ENCODE results near the gene ARL5A.
"Not testable (repeated sequence)": the region's sequence is repeated elsewhere in the genome, so short reads cannot be mapped to it uniquely, and the experiment has no call there.

Gene ARL5A, protein sequence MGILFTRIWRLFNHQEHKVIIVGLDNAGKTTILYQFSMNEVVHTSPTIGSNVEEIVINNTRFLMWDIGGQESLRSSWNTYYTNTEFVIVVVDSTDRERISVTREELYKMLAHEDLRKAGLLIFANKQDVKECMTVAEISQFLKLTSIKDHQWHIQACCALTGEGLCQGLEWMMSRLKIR

DNA sequence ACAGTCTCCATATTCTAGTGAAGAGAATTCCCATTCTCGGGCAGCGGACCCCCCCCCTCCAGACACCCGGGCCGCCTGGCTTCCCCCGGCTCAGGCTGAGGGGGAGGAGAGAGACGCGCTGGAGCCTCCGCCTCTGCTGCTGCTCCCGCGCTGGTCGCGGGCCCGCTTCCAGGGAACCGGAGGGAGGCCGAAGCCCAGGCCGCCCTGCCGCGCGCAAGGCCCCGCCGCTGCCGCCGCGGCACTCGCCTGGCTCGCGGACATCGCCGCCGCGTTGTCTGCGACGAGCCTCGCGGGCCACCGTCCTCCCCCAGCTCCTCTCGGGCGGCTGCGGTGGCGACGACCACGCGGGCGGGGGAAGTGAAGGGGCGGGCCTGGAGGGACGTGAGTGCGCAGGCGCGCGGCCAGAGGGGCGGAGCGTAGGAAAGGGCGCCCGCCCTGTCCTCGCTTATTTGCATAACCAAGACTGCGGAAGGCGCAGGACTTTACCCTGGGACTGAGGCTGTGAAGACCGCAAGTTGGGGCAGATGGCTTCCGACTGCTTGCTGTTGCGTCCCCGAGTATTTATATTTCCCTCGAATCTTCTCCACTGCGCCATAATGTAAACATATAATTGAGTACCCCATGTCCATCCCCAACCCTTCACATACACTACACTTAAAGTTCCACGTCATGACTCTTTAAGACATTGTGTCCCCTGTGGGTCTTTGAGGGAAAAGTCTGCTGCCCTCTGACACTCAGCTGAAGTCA, at the start of gene ARL5A:
Gene ARL5A (minus strand): TSS at position 279 of the 747 bp plus-strand sequence. CDS start 245 bp downstream, at position 34.
- DNase-seq, result peak; percentile 96

DNA sequence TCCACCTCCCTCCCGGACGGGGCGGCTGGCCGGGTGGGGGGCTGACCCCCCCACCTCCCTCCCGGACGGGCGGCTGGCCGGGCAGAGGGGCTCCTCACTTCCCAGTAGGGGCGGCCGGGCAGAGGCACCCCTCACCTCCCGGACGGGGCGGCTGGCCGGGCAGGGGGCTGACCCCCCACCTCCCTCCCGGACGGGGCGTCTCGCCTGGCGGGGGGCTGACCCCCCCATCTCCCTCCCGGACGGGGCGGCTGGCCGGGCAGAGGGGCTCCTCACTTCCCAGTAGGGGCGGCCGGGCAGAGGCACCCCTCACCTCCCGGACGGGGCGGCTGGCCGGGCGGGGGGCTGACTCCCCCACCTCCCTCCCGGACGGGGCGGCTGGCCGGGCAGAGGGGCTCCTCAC, 47.4 kb upstream of the ARL5A start:
- DNase-seq, result not testable (repeated sequence)

DNA sequence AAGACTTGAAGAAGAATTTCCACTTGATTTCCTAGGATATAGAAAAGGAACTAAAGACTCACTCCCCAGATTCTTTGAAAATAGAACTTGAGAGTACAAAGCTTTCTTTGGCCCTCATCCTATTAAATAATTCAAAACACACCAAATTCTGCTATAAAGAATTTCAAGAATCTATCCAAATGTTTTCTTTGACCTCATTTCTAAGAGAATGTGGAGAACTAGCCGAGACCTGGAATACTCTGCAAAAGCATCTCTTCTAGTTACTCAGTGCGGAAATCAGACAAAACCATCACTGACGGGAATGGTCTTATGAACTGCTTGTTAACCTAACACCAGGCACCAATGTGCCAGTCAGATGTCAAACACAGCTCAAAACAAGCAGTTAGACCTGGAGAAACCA, 44.2 kb upstream of the ARL5A start:
- DNase-seq, result no peak

DNA sequence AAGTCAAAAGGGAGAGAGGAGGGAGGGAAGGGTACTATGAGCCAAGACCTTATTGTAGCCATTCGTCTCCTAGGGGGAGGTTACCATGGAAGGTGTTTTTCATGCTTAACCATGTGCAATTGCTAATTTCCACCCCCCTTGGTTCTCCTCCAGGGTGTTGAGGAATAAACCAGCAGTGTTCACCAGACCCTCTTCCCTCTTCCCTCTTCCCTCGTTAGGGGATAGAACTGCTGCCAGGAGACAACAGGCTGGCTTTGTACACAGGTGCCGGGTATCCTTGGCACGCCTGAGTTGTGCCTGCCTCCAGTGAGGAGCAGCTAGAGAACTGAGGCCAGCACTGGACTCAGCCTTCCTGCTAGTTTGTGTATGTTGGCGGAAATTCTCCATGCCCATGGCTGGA, 41.1 kb upstream of the ARL5A start:
- no peak for DNase-seq

DNA sequence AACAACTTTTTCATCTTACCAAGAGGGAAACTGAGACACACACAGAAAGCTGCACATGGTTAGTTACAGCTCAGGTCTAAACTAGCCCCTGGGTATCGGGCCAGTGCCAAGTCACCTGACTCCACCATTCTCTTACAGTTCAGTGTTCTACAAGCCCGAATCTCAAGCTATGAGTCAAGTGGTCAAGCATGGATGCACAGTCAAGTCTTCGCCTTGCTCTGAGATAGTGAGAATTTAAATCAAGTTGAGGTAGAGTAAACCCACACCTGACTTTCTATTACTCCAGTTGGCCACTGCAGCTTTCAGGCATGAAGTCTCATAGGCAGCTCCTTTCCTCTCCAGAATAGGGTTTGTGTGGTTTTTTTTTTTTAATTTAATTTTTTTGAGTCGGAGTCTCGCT, 34.5 kb upstream of the ARL5A start:
- no peak for DNase-seq

DNA sequence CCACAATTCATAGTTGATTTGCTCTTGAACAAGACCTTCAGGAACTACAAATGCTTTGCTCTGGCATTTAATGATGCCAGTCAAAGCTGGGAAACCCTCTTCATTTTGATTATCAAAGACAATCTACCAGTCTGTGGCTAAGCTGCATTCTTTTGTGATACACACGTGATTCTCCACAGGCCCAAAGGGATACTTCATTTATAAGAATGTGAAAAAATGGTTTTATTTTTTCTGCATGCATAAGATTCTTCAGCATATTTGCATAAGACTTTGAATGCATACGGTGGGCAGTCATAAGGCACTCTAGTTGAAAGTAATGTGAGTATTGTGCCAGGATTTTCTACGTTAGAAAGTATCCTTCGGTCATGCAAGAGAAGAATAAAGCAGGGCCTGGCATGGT, 33.0 kb upstream of the ARL5A start:
- DNase-seq, result no peak

DNA sequence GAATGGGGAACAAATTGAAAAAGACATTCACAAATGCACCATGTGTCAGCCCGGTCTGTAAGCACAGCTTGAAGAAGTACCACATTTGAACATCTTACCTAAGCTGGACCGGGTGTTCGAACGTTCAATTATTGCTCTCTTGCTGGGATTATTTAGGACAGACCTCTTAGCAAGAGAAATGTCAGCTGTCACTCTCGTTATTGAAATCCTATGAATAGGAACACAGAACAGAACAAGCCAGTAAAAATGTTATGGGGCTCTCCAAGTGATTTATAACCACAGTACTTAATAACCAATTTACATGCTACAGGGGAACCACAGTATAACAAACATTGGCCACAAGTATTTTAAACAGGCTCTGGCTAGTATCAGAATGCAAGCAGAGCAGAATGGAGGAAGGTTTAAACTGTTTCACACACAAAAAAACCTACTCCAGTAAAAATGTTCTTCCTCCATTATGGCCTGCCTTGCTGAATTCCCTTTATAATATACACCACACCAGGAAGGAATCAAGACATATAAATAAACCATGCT, 32.5 kb upstream of the ARL5A start:
- DNase-seq, result no peak

DNA sequence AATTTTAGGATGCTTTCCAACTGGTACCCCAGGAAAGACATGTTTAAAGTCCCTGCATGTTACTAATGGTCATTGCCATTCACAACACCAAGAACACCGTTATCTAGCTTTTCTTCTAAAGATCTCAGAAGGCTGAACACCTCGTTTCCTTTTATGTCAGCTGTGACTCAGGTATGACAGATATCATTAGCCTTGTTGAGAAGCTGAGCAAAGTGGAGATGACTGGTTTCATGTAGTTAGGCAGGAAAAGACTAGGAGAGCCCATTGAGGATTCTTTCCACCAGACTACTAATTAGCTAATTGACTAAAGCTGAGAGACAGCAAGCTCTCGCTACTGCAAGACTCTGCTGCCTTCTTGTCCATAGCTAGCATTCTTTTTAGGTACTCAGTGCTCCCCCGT, 32.0 kb upstream of the ARL5A start:
- no peak for DNase-seq

DNA sequence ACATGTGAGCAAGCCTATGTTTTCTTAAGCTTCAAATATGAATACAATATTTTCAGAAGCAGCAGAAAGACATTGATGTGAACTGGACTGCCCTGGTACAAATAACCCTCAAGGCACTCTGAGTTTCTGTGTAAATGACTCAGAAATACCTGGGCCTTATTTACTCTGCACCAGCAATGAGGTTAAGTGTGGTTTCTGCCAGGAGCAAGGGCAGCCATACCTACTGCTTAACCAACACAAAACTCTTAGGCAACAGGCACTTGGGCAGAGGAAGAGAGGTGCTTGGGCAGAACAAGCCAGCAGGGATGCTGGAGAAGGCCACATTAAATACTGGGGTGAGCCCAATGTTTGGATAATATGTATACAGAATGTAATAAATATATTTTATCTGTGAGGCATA, 29.4 kb upstream of the ARL5A start:
- DNase-seq, result no peak

DNA sequence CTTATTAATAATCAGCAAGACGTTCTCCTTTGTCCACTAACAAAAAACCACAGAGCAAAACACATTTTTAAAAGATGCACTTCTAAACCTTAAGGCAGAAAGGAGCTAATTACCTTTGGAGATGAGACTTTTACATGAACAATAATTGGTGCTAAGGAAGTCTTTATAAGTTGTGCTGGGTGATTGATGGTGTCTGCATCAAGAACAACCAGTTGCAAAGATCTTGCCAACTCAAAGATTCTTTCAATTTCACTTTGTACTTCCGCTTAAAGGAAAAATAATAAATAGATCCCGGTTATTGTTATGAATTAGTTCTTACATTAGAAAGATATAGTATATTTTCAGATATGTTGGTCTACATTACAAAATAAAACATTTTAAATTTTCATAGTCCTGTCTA, 26.9 kb upstream of the ARL5A start:
- DNase-seq, result no peak

DNA sequence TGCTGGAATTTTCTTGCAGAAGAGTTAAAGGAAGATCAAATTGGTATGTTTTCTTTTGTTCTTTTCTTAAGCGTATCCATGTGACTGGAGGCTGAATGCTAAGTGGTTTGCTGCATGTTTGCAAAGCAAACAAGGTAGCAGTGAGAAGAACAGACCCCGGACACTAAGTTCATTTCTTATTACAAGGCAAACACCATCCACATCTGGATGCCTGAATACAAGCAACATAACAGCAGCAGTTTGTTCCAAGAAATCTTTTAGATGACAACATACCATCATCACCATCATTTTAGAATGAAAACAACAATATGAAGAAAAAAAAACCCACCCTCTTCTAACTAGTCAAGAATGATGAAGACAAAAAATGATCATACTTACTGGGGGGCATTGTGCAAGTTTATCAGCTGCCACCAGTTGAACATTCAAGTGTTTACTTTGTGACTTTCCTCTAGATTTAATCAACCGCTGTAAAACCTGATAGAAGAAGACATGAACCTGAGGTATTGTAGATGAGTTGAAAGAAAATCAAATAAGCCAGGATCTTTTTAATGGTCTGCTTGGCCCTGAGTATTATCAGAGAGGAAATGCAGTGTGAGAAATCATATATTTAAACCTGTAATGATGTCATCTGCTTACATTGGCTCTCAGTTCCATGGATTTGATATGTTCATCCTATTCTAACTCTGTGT, 25.0 kb upstream of the ARL5A start:
- no peak for DNase-seq

DNA sequence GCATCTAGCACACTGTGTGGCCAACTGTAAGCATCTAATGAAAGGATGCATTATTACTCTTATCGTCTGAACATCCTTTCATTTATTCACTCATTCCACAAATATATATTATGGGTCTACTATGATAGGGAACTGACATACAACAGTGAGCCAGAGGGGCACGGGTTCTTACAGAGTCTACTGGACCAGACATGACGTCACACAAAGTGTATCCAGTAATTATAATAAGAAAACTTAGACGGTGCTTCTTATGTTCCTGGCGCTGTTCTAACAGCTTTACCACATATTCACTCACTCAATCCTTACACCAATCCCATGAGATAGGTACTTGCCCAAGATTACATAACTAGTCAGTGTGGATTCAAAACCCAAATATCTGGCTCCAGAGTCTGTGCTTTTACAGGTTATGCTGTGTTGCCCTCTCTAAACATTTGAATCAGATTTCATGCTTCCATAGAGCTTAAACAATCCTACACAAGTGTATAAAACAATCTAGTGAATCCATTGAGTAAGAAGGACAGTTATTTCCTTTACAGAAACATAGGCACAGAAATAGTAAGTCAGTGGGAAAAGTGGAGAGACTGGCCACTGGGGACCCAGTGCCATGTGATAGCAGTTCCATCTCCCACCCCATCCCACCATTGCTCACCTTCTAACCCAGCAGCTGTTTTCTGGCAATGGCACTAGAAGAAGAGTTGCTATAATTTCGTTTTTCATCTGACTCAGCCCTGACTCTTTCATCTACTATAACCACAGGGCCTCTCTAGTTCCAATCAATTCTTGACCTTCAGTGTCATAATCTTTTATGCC, 24.2 kb upstream of the ARL5A start:
- no peak for DNase-seq

DNA sequence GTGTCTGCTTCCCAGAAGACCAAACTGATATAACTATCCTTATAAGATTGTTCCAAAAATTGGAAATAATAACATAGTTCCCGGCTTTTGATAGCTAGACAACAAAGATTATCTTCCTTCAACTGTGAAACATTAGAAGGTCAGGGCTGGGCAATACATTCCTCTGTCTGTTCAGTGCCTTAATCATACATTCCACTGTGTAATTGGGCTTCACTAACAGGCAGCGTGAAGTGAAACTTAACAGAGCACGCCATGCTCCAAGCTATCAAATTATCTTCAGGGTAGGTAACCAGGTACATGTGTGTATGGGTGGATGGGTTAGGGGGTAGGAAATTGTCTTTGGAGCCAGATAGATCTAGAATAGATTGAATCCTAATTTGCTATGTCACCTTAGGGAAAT, 23.5 kb upstream of the ARL5A start:
- DNase-seq, result no peak

DNA sequence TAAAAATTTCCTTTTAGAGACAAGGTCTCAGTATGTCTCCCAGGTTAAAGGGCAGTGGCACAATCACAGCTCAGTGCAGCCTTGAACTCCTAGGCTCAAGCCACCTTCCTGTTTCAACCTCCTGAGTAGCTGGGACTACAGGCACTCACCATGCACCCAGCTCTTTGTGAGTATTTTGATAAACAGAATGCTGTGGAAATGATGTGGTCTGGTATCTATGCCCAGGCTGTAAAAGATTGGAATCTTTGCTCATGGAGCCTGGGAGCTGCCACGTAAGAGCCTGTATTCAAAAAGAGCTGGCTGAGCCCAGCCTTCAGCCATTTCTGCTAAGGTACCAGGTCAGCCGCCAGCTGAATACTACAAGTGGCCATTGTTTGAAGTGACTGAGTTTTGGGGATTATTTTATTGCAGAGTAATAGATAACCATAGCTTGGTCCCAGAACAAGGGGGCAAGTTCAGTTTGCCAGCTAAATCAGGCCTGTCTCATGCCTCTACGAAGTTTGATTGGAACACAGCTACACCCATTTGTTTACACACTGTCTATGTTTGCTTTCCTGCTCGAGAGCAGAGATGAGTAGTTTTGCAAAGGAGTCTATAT, 21.3 kb upstream of the ARL5A start:
- DNase-seq, result no peak

DNA sequence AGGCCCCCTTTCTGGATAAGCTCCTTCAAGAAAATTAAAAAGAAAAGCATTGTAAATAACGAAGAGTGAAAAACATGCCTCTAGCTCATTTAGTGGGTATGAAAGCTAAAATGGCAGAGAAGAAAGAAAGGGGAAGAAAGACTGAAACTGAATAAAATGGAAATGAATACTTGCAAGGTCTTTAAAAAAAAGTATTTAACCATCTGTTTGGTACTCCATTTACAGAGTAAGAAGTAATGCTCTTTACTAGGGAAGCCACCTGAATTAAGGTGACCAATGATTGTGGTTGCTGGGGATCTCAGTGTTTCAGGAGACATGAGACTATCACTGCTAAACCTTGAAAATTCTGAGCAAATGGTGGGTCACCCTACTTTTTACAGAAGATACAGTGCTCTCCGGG, 17.7 kb upstream of the ARL5A start:
- DNase-seq, result no peak

DNA sequence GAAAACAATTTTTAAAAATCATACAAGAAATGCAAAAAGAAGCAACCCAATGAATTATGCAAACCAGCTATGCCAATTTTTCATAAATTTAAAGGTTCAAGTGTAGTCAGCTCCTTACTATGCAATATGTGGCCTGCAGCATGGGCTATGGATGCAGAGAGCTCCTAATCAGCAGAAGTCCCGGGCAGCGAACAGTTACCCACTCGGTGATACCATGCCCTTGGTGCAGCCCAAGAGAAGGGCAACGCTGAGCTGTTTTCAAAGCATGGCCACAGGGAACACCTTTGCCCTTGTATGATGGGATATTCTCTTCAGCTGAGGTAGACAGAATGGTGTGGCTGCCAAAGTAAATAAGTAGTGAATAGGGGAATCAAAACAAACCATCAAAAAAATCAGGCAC, 17.3 kb upstream of the ARL5A start:
- DNase-seq, result no peak

DNA sequence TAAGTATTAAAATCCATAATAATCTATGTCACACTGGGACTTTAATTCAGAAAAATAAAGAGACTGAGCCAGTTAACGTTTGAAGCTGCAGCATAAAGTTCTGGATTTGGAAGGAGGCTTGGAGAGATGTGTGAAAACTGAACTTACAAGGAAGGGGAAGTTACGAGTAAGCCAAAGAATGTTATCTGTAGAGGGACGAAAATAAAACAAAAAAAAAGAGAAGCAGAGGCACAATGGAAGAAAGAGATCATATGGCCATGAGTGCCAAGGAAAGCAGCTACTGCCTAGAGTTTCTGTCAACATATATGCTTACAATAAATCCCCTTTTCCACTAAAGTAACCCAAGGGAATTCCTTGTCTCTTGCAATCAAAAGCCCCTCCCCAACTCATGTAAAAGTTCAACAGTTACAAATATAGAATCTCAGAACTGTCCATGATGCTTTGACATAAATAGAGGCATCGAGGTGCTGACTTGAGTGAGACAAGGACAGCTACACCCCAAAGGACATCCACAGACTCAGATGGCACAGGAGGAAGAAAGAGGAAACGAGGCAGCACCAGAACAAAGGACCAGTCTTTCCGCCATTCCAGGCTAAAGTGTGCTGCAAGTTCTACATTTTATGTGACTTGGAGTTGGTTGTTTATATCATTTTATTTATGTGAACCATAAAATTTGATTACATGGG, 16.1 kb upstream of the ARL5A start:
- no peak for DNase-seq

DNA sequence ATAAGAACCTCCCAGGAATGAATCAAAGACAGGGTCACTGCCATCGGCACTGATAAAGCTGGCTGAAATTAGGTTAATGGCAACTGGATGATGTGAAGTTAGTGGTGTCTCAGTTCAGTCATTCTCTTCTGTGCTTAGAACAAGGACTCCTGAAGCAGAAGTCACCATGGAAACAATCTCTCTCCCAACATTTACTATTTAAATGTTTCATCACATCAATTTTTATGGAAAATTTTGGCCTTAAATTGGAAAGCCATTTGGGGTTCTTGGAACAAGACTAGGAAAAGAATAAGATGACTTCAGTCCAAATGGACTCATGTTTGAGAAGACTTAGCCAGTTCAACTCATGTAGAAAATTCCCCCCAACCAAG, 15.5 kb upstream of the ARL5A start:
- DNase-seq, result no peak

DNA sequence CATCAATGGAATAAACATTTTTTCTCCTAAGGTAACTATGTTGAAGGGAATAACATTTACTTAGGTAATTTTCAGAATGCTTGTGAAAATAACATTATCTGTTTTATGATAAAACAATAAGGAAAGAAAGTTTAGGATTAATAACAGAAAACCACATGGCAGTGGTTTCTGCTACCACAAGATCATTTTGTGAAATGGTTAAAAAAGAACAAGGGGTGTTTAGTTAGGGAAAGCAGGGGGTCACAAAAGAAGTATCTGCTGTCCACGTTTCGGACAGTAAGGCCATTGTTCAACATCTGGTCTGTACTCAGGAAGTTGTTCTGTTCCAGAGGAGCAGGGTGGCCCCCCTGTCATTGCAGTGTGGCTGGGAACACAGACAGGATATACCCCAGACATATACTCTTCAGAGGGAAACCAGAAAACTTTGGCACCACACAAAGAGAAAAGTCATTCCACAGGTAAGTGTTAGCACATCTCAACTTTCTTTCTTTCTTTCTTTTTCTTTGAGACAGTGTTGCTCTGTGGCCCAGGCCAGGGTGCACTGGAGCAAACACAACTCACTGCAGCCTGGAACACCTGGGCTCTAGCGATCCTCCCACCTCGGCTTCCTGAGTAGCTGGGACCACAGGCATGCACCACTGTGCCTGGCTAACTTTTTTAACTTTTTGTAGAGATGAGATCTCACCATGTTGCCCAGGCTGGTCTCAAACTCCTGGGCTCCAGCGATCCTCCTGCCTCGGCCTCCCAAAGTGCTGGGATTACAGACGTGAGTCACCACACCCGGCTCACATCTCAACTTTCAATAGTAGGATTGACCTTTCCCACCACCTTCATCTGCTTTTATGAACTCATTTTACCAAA, 14.8 kb upstream of the ARL5A start:
- no peak for DNase-seq

DNA sequence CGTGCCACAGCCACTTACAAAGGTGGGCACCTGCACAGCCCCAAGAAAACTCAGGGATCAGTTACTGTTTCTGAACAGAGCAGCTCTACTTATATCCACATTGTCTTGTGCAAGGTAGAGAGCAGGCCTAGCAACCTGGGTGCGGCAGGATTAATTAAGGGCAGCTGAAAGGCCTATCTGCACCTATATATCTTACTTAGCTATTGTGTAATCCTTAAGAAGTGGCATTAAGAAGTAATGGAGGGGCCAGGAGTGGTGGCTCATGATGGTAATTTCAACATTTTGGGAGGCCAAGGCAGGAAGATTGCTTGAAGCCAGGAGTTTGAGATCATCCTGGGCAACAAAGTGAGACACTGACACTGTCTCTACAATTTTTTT, 12.8 kb upstream of the ARL5A start:
- no peak for DNase-seq

Data from CD4-positive, alpha-beta T cell treated with Interleukin-1 beta for 1 hour (primary cell).